ENCODE data around the gene STAT5A.
A peak's percentile ranks its signal among the peaks of the same experiment; 100 is the strongest.
"Not testable (repeated sequence)": the region's sequence is repeated elsewhere in the genome, so short reads cannot be mapped to it uniquely, and the experiment has no call there.

STAT5A gene

DNA sequence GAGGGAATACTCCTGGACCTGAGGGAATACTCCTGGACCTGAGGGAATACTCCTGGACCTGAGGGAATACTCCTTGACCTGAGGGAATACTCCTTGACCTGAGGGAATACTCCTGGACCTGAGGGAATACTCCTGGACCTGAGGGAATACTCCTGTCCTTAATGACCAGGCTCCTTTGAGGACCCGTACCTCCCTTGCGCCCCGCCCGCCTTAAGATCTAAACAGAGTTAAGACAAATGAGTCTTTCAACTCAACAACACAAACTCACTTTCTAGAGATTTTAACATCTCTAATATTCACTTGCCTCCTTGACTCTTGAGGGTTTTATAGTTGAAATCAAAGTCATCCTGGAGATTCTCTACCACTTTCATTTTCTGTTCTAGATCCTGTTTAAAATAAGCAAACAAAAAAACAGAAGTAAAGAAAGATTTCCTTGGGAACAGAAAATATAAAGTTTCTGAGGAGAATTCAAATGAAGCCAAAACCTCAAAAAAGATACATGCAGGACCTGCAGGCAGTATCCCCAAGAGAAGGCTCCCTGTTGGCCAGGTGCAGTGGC, 50.2 kb downstream of the STAT5A start:
- no peak for DNase-seq

- DNase-seq = no peak
These were observed 50.9 kb downstream of the STAT5A start for GRCh38 chr17:42339221-42339620.

DNA sequence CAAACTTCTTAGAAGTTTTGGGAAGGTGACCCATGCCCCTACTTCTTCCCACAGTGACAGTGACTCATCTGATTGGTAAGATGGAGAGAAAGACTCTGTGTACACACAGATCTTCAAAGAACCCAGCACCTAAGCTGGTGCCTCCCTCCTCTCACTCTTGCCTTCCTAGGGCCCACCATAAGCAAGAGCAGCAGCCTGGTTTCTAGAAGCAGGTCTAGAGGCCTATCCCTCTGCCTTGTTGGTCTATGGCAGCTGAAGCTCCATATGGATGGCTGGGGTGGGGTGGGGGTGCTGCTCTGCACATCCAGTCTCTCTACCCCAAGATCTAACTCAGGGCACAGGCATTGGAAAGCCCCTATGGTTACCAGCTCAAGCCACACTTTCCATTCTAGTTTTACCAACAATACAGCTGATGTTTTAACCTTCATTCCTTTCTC, 52.4 kb downstream of the STAT5A start:
- no peak for DNase-seq

- no peak for DNase-seq
These were observed 53.3 kb downstream of the STAT5A start for GRCh38 chr17:42341568-42341967.

GRCh38 chr17:42342242-42343008, 54.1 kb downstream of the STAT5A start:
- no peak for DNase-seq

DNA sequence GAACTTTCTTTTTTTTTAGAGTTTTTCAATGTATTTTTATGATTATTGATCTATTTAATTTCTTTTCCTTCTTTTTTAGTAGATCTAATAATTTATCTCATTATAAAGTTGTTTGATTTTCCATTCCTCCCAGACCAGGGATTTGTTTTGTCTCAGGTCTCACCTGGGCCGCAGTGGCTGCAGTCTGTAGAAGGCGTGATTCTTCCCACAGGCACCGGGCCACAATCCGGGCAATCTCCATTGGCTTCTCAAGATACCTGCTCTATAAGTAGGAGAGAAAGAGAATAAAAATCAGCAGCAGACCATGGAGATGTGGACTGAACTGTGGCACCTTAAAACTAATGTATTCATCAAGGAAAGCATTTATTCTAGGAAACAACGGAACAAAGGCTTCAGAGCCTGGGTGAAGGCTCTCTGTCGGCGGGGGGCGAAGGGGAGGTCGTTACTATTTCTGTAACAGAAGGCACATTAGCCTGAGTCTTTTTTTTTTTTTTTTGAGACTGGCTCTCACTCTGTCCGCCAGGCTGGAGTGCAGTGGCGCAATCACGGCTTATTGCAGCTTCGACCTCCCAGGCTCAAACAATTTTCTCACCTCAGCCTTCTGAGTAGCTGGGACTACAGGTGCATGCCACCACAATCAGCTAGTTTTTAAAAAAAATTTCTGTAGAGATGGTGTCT, 57.2 kb downstream of the STAT5A start:
- no peak for DNase-seq

DNA sequence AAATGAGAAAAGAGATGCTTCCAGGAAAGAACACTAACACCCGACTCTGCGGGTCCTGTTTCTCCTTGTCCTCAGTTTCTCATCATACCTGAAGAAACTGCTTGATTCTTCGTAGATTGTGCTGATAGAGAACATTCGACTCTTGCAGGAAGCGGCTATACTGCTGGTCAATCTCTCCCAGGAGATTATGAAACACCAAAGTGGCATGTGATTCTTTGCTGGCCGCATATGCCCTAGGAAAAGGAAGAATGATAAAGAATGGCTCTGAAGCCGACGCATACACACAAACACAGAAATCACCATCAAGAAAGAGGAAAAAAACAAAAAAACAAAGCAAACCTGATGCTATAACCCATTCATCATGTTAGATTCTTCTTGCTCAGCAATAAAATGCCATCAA, 58.2 kb downstream of the STAT5A start:
- no peak for DNase-seq

GRCh38 chr17:42347198-42347597, 58.9 kb downstream of the STAT5A start:
- peak; percentile 71 for DNase-seq

GRCh38 chr17:42347606-42348005, 59.3 kb downstream of the STAT5A start:
- DNase-seq = no peak

DNA sequence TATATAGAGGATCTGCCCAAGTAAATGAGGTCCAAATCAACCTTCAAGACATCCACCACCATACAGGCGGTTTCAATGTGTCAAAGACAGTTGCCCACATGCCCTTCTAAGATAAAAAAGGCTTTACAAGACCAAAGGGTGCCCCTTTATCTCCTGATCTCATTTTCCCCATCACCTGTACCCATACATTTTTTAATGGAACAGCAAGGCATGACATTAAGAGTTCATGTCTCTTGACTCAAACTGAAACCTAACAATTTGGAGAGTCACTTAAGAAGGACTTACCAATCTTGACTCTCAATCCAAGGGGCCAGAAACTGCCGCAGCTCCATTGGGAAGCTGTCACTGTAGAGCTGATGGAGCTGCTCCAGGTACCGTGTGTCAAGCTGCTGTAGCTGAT, 59.8 kb downstream of the STAT5A start:
- DNase-seq = no peak

DNA sequence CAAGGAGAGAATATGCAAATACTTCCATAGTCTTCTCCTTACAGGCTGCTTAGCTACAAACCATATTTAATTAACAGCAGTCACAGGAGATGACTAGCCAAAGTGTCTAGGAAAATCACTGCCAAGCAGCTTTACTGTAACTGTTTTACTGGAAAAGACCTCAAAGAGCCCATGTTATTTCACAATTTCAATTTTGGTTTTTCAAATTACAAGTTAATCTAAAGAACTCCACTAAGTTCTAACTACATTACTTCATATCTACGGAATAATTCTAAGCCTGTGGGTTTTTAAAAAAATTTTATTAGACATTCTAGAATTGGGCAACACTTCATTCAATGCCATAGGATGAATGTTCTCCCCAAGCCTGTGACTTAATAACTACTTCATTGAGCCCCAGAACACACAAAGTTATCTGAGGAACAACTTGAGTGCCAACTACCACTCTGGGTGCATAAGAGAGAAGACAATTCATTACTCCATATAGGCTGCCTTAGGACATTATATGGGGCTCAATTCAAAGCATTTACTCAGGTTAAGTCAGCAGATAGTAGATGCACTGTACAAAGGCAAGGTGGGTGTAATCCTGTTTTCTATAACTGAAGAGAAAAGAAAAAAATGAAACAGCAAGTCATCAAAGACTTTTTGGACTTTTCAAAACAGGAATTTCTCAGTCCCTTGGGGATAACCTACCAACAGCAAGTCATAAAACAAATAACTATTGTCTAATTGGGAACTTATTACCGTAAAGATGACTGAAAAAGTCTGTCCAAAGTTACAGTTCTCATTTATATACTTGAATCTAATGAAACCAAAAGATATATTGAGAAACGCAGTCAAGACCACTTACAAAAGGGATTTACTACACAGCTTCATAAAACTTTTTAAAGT, 66.9 kb downstream of the STAT5A start:
- no peak for DNase-seq

- no peak for DNase-seq
These were observed 70.1 kb downstream of the STAT5A start for GRCh38 chr17:42358434-42358833.

- DNase-seq = no peak
These were observed 70.8 kb downstream of the STAT5A start for GRCh38 chr17:42359133-42359532.

DNA sequence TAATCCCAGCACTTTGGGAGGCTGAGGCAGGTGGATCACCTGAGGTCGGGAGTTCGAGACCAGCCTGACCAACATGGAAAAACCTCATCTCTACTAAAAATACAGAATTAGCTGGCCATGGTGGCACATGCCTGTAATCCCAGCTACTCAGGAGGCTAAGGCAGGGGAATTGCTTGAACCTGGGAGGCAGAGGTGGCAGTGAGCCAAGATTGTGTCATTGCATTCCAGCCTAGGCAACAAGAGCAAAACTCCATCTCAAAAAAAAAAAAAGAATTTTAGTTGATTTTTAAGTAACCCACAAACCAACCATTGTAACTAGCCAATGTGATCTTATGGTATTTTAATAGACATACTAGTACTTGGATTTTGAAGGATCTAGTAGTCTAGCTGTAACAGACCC, 72.1 kb downstream of the STAT5A start:
- not testable (repeated sequence) for DNase-seq

Data from femur (tissue), 1 donor.